Measurements from ENCODE around the gene METTL9.
"Not testable (repeated sequence)": the region's sequence is repeated elsewhere in the genome, so short reads cannot be mapped to it uniquely, and the experiment has no call there.

Gene METTL9

DNA sequence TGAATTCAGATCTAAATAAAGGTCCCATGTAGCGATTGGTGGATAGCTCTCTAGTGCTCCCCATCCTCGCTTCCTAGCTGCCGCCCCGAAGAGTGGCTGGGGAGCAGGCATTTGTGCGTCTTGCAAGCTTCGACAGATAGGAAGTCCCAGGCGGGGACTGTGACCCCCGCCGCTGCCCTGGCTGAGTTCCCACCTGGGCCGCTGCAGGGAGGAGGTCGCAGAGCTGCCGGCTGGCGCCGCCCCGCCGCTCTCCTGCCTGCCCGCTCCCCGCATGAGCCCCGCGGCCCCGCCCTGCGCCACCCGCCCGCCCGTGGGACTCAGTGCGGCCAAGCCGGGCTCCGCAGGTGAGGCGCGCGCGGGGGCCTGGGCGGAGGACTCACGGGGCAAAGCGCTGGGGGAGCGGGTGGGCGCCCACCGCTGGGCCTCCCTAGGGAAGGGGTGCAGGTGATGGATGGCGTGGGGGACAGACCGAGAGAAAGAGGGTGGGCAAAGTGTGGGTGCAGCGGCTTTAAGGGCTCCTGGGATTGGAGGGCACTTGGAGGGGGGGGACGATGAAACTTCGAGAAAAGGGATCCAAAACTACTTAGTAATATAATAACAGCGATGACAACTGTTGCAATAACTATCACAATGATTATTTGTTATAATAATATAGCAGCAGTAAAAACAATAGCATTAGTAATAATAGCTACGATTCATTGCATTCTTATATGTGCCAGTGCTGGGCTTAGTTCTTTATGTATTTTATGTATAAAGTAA, 64.7 kb downstream of the METTL9 start, which contains the start of gene OTOA:
OTOA (plus strand) TSS at position 80 of the 759 bp plus-strand sequence. CDS start 14,547 bp downstream, outside the sequence.
- DNase-seq (ENCODE audit: low spot score): no peak

DNA sequence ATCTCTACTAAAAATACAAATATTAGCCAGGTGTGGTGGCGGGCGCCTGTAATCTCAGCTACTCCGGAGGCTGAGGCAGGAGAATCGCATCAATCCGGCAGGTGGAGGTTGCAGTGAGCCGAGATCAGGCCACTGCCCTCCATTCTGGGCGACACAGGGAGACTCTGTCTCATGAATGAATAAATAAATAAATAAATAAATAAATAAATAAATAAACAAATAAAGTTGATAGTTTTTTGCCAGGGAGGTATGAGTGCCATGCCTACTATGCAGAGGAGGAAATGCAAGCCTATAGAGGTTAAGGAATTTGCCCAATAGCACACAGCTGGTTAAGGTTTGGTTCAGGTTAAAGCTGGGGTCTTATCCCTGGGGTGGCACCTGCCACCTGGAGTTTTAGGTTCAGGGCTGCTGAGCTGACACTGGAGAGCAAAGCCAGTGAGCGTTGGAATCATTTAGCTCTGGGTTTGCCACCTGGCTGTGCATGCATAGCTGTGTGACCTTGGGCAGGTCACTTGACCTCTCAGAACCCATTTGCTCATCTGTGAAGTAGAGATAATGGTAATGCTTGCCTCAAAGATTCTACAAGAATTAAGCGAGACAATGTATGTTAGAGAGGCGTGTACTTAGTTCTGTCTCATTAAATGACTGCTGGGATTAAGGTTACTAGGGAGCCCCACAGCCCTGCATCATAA, 65.6 kb downstream of the METTL9 start:
- no peak for DNase-seq (ENCODE audit: low spot score)

DNA sequence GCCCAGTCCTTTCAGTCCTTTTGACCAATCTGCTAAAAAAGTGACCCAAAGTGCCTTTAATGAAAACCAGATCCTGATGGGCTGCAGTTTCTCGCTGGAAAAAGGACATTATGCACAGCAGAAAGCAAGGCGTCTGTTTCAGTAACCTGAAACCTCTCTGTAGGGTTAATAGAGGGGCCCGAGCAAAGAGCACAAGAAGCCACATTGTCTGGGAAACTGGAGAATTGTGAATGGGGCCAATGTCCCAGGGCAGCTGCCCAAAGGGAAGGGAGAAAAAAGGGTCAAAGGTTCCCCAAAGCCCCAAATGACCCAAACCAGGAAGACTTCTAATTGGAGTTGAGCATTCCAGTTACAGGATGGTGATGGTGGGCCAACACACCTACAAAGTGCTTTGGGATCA, 67.4 kb downstream of the METTL9 start:
- no peak for DNase-seq (ENCODE audit: low spot score)

DNA sequence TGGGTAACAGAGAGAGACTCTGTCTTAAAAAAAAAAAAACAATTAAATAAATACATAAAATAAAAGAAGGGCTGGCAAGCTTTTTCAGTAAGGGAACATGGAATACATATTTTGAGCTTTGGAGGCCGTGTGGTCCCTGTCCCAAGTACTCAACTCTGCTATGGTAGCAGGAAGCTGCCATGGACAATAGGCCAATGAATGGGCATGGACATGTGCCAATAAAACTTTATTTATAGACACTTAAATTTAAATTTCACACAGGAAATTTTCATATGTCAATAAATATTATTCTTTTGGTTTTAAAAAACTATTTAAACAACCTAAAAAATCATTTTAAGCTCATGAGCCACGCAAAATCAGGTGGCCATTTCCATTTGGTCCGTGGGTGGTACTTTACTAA, 68.2 kb downstream of the METTL9 start:
- DNase-seq (ENCODE audit: low spot score): no peak

DNA sequence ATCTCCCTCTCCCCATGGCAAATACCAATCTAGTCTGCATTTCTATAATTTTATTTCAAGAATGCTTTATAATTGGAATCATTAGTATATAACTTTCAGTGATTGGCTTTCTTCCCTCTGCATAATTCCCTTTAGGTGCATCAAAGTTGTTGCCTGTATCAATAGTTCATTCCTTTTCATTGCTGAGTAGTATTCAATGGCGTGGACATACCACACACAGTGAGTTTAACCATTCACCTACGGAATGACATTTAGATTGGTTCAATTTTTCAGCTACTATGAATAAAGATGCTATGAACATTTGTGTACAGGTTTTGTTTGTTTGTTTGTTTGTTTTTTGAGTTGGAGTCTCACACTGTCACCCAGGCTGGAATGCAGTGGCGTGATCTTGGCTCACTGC, 74.1 kb downstream of the METTL9 start:
- DNase-seq (ENCODE audit: low spot score): no peak

DNA sequence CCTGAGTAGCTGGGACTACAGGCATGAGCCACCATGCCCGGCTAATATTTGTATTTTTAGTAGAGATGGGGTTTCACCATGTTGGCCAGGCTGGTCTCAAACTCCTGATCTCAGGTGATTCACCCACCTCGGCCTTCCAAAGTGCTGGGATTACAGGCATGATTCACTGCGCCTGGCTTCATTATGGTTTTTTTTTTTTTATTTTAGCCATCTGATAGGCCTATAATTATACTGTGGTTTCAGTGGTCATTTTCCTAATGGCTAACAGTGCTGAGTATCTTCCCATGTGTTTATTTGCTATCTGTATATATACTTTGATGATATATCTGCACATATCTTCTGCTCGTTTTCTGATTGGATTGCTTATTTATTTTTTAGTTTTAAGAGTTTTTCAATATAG, 75.1 kb downstream of the METTL9 start:
- DNase-seq (ENCODE audit: low spot score): not testable (repeated sequence)

DNA sequence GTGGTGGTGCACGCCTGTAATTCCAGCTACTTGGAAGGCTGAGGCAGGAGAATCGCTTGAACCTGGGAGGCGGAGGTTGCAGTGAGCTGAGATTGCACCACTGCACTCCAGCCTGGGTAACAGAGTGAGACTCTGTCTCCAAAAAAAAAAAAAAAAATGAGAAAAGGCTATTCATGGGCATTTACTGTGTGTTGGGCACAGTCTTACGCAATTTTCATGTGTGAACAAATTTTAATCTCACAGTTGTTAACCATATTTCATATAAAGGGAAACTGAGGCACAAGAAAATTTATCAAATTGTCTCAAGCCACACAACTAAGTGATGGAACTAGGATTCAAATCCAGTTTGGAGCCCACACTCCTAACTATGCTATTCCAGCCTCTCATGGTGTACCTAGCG, 81.3 kb downstream of the METTL9 start:
- DNase-seq (ENCODE audit: low spot score): not testable (repeated sequence)

DNA sequence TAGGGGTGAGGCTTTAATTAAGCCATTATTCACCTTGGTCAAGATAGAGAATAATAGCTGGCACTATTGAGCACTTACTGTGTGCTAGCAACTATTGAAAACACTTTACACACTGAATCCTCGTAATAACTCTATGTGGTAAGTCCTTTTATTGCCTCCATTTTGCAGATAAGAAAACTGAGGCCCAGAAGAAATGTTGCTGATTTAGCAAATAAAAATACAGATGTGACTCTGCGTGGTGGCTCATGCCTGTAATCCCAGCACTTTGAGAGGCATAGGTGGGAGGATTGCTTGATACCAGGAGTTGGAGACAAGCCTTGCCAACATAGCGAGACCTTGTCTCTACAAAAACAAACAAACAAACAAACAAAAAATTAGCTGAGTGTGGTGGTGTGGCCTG, 83.8 kb downstream of the METTL9 start:
- DNase-seq (ENCODE audit: low spot score): no peak

DNA sequence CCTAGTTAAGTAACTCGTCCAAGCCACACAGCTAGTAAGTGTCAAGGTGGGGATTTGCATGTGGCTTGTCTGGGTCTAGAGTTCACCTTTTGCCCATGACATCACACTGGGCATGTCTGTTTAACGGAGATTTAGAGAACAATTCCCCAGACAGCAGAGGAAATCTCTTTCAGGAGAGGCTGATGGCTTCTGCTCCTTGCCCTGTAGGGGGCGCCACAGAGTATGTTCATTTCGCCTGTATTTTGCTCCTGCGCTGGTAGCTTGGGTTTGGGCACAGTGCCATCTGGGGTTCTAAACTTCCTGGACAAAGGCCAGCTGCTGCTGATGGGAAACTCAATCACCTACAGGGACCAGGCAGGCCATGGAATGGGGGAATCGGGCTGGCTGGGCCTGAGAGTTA, 84.8 kb downstream of the METTL9 start:
- no peak for DNase-seq (ENCODE audit: low spot score)

DNA sequence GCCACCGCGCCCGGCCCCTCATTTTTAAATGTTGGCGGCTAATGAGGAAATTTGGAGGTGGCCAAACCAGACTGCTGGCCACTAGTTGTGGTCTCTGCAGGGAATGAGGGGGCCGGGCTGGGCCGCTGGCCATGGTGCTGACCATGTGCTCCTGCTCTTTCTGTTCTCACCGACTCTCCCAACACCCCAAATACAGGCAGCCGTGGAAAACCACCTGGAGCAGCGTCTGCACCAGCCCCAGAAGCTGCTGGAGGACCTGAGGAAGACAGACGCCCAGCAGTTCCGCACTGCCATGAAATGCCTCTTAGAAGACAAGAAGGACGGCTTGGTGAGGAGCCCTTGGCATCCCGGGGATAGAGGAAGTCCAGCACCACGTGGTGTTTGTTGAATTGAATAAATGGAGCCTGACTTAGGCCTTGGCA, 85.7 kb downstream of the METTL9 start:
- no peak for DNase-seq (ENCODE audit: low spot score)

DNA sequence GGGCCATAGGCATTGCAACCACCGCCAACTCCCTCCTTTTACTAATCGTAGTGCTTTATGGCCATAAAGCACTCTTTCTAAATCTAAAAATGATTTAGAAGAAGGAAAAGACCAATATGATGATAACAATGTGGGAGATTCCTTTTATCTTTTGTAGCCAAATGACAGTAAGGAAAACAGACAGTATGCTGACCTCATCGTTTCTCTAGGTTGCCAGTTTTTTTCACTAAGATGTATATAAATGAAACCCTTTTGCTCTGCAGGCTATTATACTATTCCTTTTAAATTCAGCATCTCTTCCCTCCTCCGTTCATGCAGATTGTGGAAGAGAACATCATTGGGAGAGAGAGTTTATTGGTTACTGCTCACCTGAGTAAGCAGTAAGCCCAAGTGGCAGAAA, 89.7 kb downstream of the METTL9 start:
- DNase-seq (ENCODE audit: low spot score): no peak

DNA sequence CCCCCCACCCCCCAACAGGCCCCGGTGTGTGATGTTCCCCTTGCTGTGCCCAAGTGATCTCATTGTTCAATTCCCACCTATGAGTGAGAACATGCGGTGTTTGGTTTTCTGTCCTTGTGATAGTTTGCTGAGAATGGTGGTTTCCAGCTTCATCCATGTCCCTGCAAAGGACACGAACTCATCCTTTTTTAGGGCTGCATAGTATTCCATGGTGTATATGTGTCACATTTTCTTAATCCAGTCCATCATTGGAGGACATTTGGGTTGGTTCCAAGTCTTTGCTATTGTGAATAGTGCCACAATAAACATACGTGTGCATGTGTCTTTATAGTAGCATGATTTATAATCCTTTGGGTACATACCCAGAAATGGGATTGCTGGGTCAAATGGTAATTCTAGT, 91.6 kb downstream of the METTL9 start:
- not testable (repeated sequence) for DNase-seq (ENCODE audit: low spot score)

DNA sequence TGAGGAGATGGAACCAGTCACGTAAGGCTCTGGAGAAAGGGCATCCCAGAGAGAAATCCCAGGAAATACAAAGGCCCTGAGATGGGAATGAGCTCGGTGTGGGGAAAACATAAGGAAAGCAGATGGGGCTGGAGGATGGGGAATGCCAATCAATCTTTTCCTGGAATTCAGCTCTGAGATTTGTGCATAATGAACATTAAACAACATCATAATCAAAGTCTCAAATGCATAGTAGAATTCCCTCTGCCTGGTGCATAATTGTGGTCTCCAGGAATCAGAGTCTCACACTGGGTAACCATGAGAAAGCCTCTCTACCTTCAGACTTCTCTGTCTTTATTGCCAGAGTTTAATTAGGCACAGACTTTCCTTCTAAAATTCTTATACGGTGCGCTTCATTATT, 95.2 kb downstream of the METTL9 start:
- no peak for DNase-seq (ENCODE audit: low spot score)

DNA sequence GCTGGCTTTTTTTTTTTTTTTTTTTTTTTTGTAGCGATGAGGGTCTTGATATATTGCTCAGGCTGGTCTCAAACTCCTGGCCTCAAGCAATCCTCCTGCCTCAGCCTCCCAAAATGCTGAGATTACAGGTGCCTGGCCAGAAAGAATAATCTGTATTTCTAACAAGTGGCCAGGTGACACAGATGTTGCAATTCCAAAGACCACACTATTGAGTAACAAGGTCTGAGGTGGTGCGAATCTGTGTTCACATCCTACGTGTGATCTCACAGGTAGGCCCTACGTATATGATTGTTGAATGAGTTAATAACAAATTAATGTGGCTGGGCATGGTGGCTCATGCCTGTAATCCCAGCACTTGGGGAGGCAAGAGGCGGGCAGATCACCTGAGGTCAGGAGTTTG, 97.7 kb downstream of the METTL9 start:
- DNase-seq (ENCODE audit: low spot score): no peak

DNA sequence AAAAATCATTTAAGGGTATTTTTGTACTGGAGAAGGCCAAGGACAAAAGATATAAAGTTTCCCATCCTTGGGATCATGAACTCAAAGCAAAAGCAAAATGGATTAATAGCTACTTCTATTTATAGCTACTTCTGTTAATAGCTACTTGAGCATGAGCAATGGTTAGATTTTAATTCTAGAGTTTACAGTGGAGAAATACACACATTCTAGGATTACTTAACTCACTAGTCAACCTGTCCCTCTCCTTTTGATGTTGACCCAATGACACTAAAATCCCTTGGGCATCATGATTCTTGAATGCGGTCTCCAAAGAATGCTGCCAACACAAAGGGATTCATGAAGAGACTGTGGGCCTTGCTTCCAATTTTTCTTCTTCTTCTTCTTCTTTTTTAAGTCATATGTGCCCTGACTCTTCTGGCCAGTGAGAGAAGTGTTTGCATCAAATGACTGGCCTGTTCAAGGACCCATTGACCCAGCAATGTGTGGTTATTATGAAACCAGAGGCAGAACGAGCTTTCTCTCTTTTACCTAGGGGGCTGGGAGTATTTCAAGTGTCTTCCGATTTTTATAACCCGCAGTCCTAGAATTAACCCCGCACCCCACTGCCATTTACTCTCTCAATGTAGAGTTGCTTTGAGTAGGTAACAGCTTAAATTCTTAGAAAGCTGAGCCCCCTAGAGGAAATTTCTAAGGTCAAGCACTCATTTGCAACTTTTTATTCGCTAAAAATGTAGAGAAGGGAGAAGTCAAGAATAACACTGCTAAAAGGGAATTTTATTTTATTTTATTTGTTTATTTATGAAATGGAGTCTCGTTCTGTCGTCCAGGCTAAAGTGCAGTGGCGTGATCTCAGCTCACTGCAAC, 99.0 kb downstream of the METTL9 start:
- DNase-seq (ENCODE audit: low spot score): no peak

DNA sequence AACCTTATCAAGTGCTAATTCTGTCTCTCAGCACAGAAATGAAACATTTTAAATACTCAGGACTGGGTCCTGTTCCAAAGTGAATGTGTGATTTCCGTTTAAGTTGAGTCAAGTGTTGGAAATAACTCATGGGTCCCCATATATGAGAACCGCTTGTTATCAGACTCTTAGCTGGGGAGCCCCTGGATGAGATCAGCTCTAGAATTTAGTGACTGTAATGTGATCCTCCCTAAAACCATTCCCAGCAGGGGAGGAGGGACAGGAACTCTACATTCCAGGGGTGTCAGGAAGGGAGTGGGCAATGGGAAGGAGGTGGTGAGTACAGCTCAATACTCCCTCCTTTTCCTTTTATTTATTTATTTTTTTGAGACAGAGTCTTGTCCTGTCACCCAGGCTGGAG, 101.9 kb downstream of the METTL9 start:
- no peak for DNase-seq (ENCODE audit: low spot score)

DNA sequence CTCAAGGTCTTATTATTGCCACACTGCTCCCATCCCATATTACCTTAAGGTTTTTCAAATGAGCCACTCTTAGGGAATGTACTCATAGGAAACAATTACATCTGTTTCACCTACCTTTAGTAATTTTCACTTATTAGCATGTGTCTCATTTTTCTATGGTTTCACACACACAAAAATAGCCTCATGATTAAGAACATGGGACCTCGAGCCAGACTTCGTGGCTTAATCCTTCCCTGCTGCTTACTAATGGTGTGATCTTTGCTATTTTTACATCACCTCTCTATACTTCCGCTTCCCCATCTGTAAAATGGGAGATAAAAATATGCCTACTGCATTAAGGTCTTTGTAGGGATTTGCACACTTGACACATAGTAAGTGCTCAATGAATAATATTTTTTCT, 102.9 kb downstream of the METTL9 start:
- no peak for DNase-seq (ENCODE audit: low spot score)

DNA sequence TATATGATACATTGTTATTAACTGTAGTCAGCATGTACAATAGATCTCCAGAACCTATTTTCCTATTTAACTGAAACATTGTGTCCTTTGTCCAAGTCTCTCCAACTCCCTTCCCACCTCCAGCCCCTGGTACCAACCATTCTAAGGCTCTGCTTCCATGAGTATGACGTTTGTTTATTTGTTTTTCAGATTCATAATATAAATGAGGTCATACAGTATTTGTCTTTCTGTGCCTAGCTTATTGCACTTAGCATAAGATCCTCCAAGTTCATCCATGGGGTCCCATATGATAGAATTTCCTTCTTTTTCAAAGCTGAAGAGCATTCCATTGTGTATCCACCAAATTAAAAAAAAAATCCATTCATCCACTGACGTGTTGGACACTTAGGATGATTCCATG, 103.8 kb downstream of the METTL9 start:
- DNase-seq (ENCODE audit: low spot score): no peak

DNA sequence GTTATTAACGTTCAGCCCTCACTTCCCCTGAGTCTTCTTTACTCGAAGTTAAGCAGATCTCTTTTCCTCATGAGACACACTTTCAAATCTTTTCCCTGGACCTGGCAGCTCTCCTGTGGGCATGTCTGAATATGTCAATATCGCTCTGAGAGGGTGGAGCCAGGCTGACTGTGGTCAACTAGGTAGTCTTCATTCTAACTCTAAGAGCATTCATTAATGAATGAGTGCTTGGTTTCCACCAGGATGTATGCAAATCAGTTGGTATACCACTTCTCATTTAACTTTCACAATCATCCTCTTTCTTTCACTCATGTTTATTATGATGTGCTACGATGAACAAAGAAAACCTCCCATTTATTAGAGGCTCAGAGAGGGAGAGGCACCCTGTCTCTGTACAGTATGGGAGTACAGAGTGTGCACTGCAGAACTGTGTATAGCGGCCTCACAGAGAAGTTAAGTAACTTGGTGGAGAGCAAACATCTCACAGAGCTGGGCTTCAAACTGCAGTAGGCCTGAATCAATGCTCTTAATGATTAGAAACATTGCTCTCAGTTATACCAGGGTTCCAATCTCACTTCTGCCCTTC, 104.3 kb downstream of the METTL9 start:
- DNase-seq (ENCODE audit: low spot score): no peak

DNA sequence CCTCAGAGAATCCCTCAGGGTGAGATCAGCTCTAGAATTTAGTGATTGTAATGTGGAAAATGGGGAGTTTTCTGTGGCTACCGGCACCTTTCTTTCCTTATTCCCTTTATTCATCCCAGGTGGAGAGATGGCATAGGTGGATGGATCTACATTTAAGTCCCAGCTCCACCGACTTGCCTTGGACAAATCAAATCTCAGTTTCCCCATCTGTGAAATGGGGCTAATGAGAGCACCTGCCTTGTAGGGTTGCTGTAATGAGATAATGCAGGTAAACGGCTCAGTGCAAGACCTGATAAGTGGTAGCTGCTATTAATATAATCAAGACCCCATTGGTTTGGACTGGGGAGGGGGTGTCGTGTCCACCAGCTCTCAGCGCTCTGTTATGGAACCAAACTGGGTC, 104.9 kb downstream of the METTL9 start:
- DNase-seq (ENCODE audit: low spot score): no peak

DNA sequence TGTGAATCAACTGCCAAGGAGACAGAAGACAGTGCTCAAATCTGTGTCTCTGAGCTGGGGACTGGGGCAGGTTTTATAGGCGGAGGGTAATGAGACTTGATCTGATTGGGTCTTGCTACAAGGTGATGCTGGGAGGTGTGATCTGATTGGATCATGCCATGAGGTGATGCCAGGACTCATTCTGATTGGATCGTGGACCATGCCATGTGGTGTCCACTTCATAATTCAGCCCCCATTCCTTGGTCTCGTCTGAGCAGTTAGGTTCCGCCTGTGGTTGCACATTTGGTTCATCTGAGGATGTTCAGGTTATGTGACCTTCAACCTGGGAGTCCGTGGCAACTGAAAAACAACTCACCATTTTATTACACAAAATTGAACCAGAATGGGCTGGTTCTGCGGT, 105.4 kb downstream of the METTL9 start:
- DNase-seq (ENCODE audit: low spot score): no peak
